Measurements from ENCODE around the gene SYDE1. TPM values are rescaled to one million over a fixed set of nuclear protein-coding genes. Genes with fewer than 3 reads are reported as not detected.

Gene SYDE1
- total and polyA plus RNA-seq, 2 experiments from 2014 or later, result 4.1 to 21.4 TPM

DNA sequence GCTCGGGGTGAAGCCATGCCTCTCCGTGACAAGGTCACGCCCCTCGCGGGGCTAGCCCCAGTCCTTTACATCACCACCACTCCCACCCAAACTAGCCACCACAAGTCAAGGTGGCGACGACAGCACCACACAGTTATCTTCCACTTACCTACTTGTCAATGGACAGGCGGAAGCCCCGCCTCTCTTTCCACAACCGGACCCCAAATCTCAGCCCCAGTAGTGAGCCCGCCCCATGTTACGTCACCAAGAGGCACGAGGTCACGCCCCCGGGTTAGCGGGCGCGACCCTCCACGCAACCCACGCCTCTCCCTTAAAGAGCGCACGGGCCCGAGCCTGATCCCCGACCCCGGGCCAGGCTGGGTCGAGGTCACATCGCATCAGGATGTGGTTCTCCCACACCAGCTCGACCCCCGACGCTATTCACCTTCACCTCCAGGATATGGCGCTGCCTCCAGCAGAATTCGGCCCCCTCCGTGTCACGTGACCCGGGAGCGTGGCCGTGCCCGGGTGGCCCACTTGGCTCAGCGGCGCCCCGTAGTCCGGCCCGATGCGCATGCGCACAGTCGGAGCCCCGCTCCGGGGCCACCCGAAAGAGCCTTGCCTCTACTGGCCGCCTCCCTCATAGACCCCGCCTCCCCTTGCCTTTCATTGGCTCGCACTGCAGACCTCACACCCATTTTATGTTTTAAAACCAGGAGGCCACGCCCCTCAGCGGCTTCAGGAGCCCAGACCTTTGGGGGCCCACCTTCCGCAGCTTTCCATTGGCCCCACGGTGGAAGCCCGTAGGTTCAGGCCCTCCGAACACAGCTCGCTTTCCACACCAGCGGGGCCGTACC lies 18.2 kb downstream of the SYDE1 start:
- 0 out of 2 replicates have a peak, but pooled peaks cover 6% of the 10 kb centered on the region for H3F3A ChIP-seq (replicated peaks; ENCODE audit: low read depth)
- peak; percentile 100 for DNase-seq (ENCODE audit: low spot score)
- H3K27ac ChIP-seq (ENCODE audit: low read depth), result peak overlapping the region; percentile 95
- H3K4me2 ChIP-seq, result peak overlapping the region; percentile 90
- TF ChIP-seq CREB1 (CRISPR knock-in tag; IDR thresholded peaks at IDR 0.05; ENCODE audit: low read depth) (peak; percentile 87), POLR2AphosphoS5 (IDR thresholded peaks at IDR 0.05; ENCODE audit: low read depth) (peak; percentile 71; the same call in 1 of the 2 replicates), ETS1 (IDR thresholded peaks at IDR 0.05) (peak; percentile 38; the same call in 1 of the 2 replicates), STAT1 (IDR thresholded peaks at IDR 0.05; ENCODE audit: unreplicated experiment) (no peak)
- 0 out of 2 replicates have a peak, but pooled peaks cover 3% of the 10 kb centered on the region for H3K4me1 ChIP-seq (ENCODE audit: insufficient read depth)
- Mint-ChIP-seq H3K27me3 (ENCODE audit: insufficient read depth, low read depth, poor library complexity) (peaks cover 31% of the 10 kb centered on the region), H3K4me3 (peak overlapping the region; percentile 93), H3K27ac (peak overlapping the region; percentile 99), H3K4me1 (peaks cover 6% of the 10 kb centered on the region; the same call in 1 of the 3 replicates), H3K36me3 (ENCODE audit: low read depth) (peaks cover 20% of the 10 kb centered on the region), H3K9me3 (no peaks in the 10 kb centered on the region; the same call in 2 of the 3 replicates)
- H3K9me2 ChIP-seq (ENCODE audit: insufficient read depth), result no peaks in the 10 kb centered on the region
- peaks cover 10% of the 10 kb centered on the region for H3K79me2 ChIP-seq (replicated peaks; ENCODE audit: insufficient read depth)
- H4K20me1 ChIP-seq (replicated peaks; ENCODE audit: insufficient read depth), result no peaks in the 10 kb centered on the region
- H3K27me3 ChIP-seq (ENCODE audit: insufficient read depth), result no peaks in the 10 kb centered on the region
- ATAC-seq, result peak; percentile 89
- H3K36me3 ChIP-seq (ENCODE audit: insufficient read depth), result no peaks in the 10 kb centered on the region
- H2AFZ ChIP-seq, result peak overlapping the region; percentile 98
- peak overlapping the region; percentile 85 for H3K4me3 ChIP-seq

GRCh38 chr19:15126131-15126910 lies 19.1 kb downstream of the SYDE1 start:
- Histone ChIP-seq H3K27ac (ENCODE audit: low read depth) (no peak overlapping the region), H3K79me2 (replicated peaks; ENCODE audit: insufficient read depth) (peaks cover 10% of the 10 kb centered on the region), H3F3A (replicated peaks; ENCODE audit: low read depth) (0 out of 2 replicates have a peak, but pooled peaks cover 6% of the 10 kb centered on the region), H3K27me3 (ENCODE audit: insufficient read depth) (no peaks in the 10 kb centered on the region), H2AFZ (no peak overlapping the region), H3K9me2 (ENCODE audit: insufficient read depth) (no peaks in the 10 kb centered on the region), H3K4me2 (peak overlapping the region; percentile 30; the same call in 1 of the 2 replicates), H3K36me3 (ENCODE audit: insufficient read depth) (no peaks in the 10 kb centered on the region), H3K4me1 (ENCODE audit: insufficient read depth) (0 out of 2 replicates have a peak, but pooled peaks cover 3% of the 10 kb centered on the region), H3K4me3 (peak overlapping the region; percentile 32), H4K20me1 (replicated peaks; ENCODE audit: insufficient read depth) (no peaks in the 10 kb centered on the region)
- H3K27ac Mint-ChIP-seq, result no peak overlapping the region
- H3K9me3 Mint-ChIP-seq, result no peaks in the 10 kb centered on the region
- no peak for ATAC-seq
- H3K36me3 Mint-ChIP-seq (ENCODE audit: low read depth), result peaks cover 12% of the 10 kb centered on the region
- peaks cover 26% of the 10 kb centered on the region for H3K27me3 Mint-ChIP-seq (ENCODE audit: insufficient read depth, low read depth, poor library complexity)
- no peak for DNase-seq (ENCODE audit: low spot score)
- H3K4me1 Mint-ChIP-seq, result peaks cover 6% of the 10 kb centered on the region; the same call in 1 of the 3 replicates
- H3K4me3 Mint-ChIP-seq, result peak overlapping the region; percentile 93; the same call in 1 of the 3 replicates
- TF ChIP-seq STAT1 (IDR thresholded peaks at IDR 0.05; ENCODE audit: unreplicated experiment) (no peak), EZH2 (IDR thresholded peaks at IDR 0.05; ENCODE audit: low read depth, unreplicated experiment) (no peak), ZNF114 (CRISPR knock-in tag; IDR thresholded peaks at IDR 0.05) (no peak), ETS1 (IDR thresholded peaks at IDR 0.05) (no peak), CTCF (conservative IDR thresholded peaks at IDR 0.05; ENCODE audit: low read depth in 2 of 2) (no peak), EZH2phosphoT487 (IDR thresholded peaks at IDR 0.05; ENCODE audit: unreplicated experiment) (no peak), REST (IDR thresholded peaks at IDR 0.05; ENCODE audit: unreplicated experiment) (no peak), POLR2AphosphoS5 (IDR thresholded peaks at IDR 0.05; ENCODE audit: low read depth) (no peak)
